Activated CD4-positive, CD25-positive, alpha-beta regulatory T cell treated with anti-CD3 and anti-CD28 coated beads, Interleukin-2, amount 50 U/mL, for 72 hours (primary cell): Measurements from ENCODE around the gene MAN1A1.

Experiments
- DNase-seq: peaks from one replicate; pipeline ENCODE4 v3.0.0; 2021

Gene MAN1A1

GRCh38 chr6:119226089-119226488 is 123.5 kb downstream of the MAN1A1 start:
- no peak for DNase-seq

GRCh38 chr6:119224095-119224701 is 125.4 kb downstream of the MAN1A1 start:
- no peak for DNase-seq

GRCh38 chr6:119220452-119220851 is 129.1 kb downstream of the MAN1A1 start:
- no peak for DNase-seq

GRCh38 chr6:119218548-119218947 is 131.0 kb downstream of the MAN1A1 start:
- DNase-seq, result no peak

GRCh38 chr6:119215885-119216590 is 133.5 kb downstream of the MAN1A1 start:
- DNase-seq, result no peak

GRCh38 chr6:119215309-119215708 is 134.3 kb downstream of the MAN1A1 start:
- no peak for DNase-seq

- no peak for DNase-seq
These were observed 139.0 kb downstream of the MAN1A1 start for GRCh38 chr6:119210596-119210995.

GRCh38 chr6:119209452-119210205 is 139.9 kb downstream of the MAN1A1 start:
- DNase-seq, result no peak

GRCh38 chr6:119207971-119208725 is 141.4 kb downstream of the MAN1A1 start:
- DNase-seq, result no peak

GRCh38 chr6:119207327-119207726 is 142.2 kb downstream of the MAN1A1 start:
- no peak for DNase-seq

GRCh38 chr6:119205911-119206618 is 143.5 kb downstream of the MAN1A1 start:
- DNase-seq, result no peak

GRCh38 chr6:119204719-119205118 is 144.8 kb downstream of the MAN1A1 start:
- DNase-seq, result no peak

GRCh38 chr6:119201480-119201879 is 148.1 kb downstream of the MAN1A1 start:
- no peak for DNase-seq

GRCh38 chr6:119200512-119201175 is 148.9 kb downstream of the MAN1A1 start:
- DNase-seq, result no peak

GRCh38 chr6:119197271-119197670 is 152.3 kb downstream of the MAN1A1 start:
- DNase-seq, result no peak

- DNase-seq, result no peak
These were observed 152.8 kb downstream of the MAN1A1 start for GRCh38 chr6:119196715-119197114.

- no peak for DNase-seq
These were observed 153.7 kb downstream of the MAN1A1 start for GRCh38 chr6:119195848-119196247.

- no peak for DNase-seq
These were observed 154.4 kb downstream of the MAN1A1 start for GRCh38 chr6:119195204-119195603.

GRCh38 chr6:119193707-119194106 is 155.9 kb downstream of the MAN1A1 start:
- DNase-seq, result no peak

- no peak for DNase-seq
These were observed 157.4 kb downstream of the MAN1A1 start for GRCh38 chr6:119192200-119192599.

GRCh38 chr6:119190176-119190575 is 159.4 kb downstream of the MAN1A1 start:
- no peak for DNase-seq

GRCh38 chr6:119189498-119189897 is 160.1 kb downstream of the MAN1A1 start:
- DNase-seq, result no peak
